Epithelial cell of proximal tubule (primary cell): Measurements from ENCODE around the gene TMEM191C. TPM values are rescaled to one million over a fixed set of nuclear protein-coding genes. Genes with fewer than 3 reads are reported as not detected.
"Not testable (repeated sequence)": the region's sequence is repeated elsewhere in the genome, so short reads cannot be mapped to it uniquely, and the experiment has no call there.

Experiments
- DNase-seq: peaks from one replicate; pipeline ENCODE4 v3.0.0-alpha.2; 2011; ENCODE audit warnings: low read depth
- H3K4me3 ChIP-seq: 2 replicates; pipeline ENCODE4 v1.5.1; 2011; ENCODE audit warnings: low read depth, mild to moderate bottlenecking, low read length
- total RNA-seq: library from RNA; depleted of rRNA; stranded (reverse); fragments of >200 nt; gene quantifications from 2 replicates; pipeline ENCODE4 v1.2.3, GENCODE V29; 2015

The TMEM191C gene
- total RNA-seq = 1.8 and 3.8 TPM in 2 replicates

GRCh38 chr22:21467337-21468193 lies at the start of gene TMEM191C:
TMEM191C (plus strand) TSS chr22:21467387; CDS start chr22:21467460, 73 bp downstream.
- not testable (repeated sequence) for DNase-seq
- H3K4me3 ChIP-seq = peak within 1 kb of the TSS; percentile 47

- not testable (repeated sequence) for DNase-seq
- H3K4me3 ChIP-seq = peak overlapping the region; percentile 43
Measured at GRCh38 chr22:21417853-21418252, 49.3 kb upstream of the TMEM191C start.

GRCh38 chr22:21418974-21419638 lies 48.1 kb upstream of the TMEM191C start:
- H3K4me3 ChIP-seq, DNase-seq: not testable (repeated sequence)

- not testable (repeated sequence) for DNase-seq, H3K4me3 ChIP-seq
Measured at GRCh38 chr22:21420180-21420763, 46.9 kb upstream of the TMEM191C start.

GRCh38 chr22:21424084-21424709 lies 43.0 kb upstream of the TMEM191C start:
- H3K4me3 ChIP-seq, DNase-seq: not testable (repeated sequence)

GRCh38 chr22:21434378-21435233 lies 32.6 kb upstream of the TMEM191C start:
- not testable (repeated sequence) for H3K4me3 ChIP-seq, DNase-seq

GRCh38 chr22:21435998-21436810 lies 31.0 kb upstream of the TMEM191C start:
- DNase-seq, H3K4me3 ChIP-seq: not testable (repeated sequence)

GRCh38 chr22:21438013-21438412 lies 29.2 kb upstream of the TMEM191C start:
- not testable (repeated sequence) for H3K4me3 ChIP-seq, DNase-seq

- not testable (repeated sequence) for DNase-seq, H3K4me3 ChIP-seq
Measured at GRCh38 chr22:21440018-21440636, 27.1 kb upstream of the TMEM191C start.

- not testable (repeated sequence) for H3K4me3 ChIP-seq
Measured at GRCh38 chr22:21440676-21441075, 26.5 kb upstream of the TMEM191C start.

GRCh38 chr22:21441170-21441569 lies 26.0 kb upstream of the TMEM191C start:
- H3K4me3 ChIP-seq, DNase-seq: not testable (repeated sequence)

More at GRCh38 chr22:21440676-21441075, 26.5 kb upstream of the TMEM191C start:
- not testable (repeated sequence) for DNase-seq

GRCh38 chr22:21442123-21442522 lies 25.1 kb upstream of the TMEM191C start:
- DNase-seq, H3K4me3 ChIP-seq: not testable (repeated sequence)

GRCh38 chr22:21442646-21443045 lies 24.5 kb upstream of the TMEM191C start:
- not testable (repeated sequence) for H3K4me3 ChIP-seq, DNase-seq
